OCI-LY3 (cell line): Measurements from ENCODE around the gene CREBBP.

ENCODE experiments used
- EZH2phosphoT487 ChIP-seq: fragments of 200-600 bp; shearing (Covaris generic); IDR thresholded peaks from 2 replicates; pipeline ENCODE4 v1.6.1; 2018; ENCODE audit warnings: antibody characterized with exemption, mixed run types, low read depth
- TF ChIP-seq, protein P1 (sequence below): fragments of 200-600, 300-600 bp; sonication (generic); IDR thresholded peaks from 2 replicates; pipeline ENCODE4 v1.5.1; 2014; ENCODE audit warnings: antibody characterized with exemption, low read length, low read depth

DNA sequence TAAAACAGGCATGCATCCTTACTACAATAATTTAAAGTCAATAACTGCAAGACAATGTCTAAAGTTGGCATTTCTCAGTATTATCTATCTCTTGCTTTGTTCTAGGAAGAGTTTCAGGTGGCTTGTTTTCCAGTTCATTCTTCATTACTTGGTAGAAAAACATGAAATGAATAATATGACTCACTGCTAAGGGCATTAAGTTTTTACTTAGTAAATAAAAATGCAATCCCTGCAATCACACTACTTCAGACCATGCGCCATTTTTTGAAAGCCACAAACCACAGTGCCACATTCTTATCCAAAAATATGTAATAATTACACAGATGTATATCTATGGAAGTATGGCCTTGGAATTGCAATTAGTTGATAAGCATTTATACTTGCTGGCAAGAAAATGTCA is 55.4 kb downstream of the CREBBP start:
- TF ChIP-seq, protein P1, sequence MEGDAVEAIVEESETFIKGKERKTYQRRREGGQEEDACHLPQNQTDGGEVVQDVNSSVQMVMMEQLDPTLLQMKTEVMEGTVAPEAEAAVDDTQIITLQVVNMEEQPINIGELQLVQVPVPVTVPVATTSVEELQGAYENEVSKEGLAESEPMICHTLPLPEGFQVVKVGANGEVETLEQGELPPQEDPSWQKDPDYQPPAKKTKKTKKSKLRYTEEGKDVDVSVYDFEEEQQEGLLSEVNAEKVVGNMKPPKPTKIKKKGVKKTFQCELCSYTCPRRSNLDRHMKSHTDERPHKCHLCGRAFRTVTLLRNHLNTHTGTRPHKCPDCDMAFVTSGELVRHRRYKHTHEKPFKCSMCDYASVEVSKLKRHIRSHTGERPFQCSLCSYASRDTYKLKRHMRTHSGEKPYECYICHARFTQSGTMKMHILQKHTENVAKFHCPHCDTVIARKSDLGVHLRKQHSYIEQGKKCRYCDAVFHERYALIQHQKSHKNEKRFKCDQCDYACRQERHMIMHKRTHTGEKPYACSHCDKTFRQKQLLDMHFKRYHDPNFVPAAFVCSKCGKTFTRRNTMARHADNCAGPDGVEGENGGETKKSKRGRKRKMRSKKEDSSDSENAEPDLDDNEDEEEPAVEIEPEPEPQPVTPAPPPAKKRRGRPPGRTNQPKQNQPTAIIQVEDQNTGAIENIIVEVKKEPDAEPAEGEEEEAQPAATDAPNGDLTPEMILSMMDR, result no peak
- TF ChIP-seq EZH2phosphoT487, result no peak
